Activated T-cell treated with anti-CD3 and anti-CD28 coated beads, Interleukin-2, amount 50 U/mL, for 72 hours (primary cell): Measurements from ENCODE around the gene CCDC110. TPM values are rescaled to one million over a fixed set of nuclear protein-coding genes. Genes with fewer than 3 reads are reported as not detected.

Source experiments
- ATAC-seq, 2 donors: fragments of 150-1000 bp; cut with Tn5 transposase; replicated peaks in 1 of 2; 2 replicates each; pipeline ENCODE4 v1.10.0; 2021; ENCODE audit warnings: moderate library complexity in 2 of 2, mild to moderate bottlenecking in 1 of 2
- DNase-seq, 2 donors: peaks; one replicate each; pipeline ENCODE4 v3.0.0; 2021 to 2022; ENCODE audit warnings: mixed read lengths in 1 of 2
- H3K27ac Mint-ChIP-seq: one replicate; pipeline ENCODE4 v1.8.0; 2022; ENCODE audit warnings: mild to moderate bottlenecking, moderate library complexity, mixed read lengths
- H3K27me3 Mint-ChIP-seq: one replicate; pipeline ENCODE4 v1.8.0; 2022; ENCODE audit warnings: low read depth, mixed read lengths
- H3K36me3 Mint-ChIP-seq, 2 donors: one replicate each; pipeline ENCODE4 v1.8.0; 2022; ENCODE audit warnings: mixed read lengths in 2 of 2, mild to moderate bottlenecking in 1 of 2; ENCODE audit not compliant: insufficient read depth in 2 of 2
- H3K4me1 Mint-ChIP-seq: one replicate; pipeline ENCODE4 v1.8.0; 2022; ENCODE audit warnings: low read depth, mixed read lengths
- H3K4me3 Mint-ChIP-seq, 2 donors: one replicate each; pipeline ENCODE4 v1.8.0; 2022; ENCODE audit warnings: mild to moderate bottlenecking in 2 of 2, mixed read lengths in 2 of 2, moderate library complexity in 2 of 2
- H3K9me3 Mint-ChIP-seq, 2 donors: one replicate each; pipeline ENCODE4 v1.8.0; 2022; ENCODE audit warnings: mixed read lengths in 2 of 2
- total RNA-seq, 2 donors: library from RNA; stranded (reverse); gene quantifications; one replicate each; pipeline ENCODE4 v1.2.3, GENCODE V29; 2022

CCDC110 gene
- total RNA-seq, 2 donors from 2014 or later = 0.19 to 1.2 TPM

DNA sequence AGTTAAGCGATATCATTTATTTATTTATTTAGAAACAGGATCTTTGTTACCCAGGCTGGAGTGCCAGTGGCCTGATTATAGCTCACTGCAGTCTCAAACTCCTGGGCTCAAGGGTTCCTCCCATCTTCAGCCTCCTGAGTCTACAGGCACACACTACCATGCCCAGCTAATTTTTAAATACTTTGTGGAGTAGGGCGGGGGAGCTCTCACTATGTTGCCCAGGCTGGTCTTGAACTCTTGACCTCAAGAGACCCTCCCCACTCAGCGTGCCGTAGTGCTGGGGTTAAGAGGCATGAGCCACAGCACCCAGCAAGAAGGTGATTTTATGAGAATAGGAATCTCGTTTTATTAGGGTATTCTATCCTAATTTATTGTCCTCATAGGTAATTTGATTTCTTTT is 41.9 kb downstream of the CCDC110 start:
- Mint-ChIP-seq H3K4me3 (no peak overlapping the region), H3K27me3 (peaks cover 10% of the 10 kb centered on the region), H3K27ac (no peak overlapping the region), H3K4me1 (peaks cover 14% of the 10 kb centered on the region), H3K36me3 (peaks cover 0 to 5% of the 10 kb centered on the region in 2 donors), H3K9me3 (no peaks in the 10 kb centered on the region)
- DNase-seq (no peak), ATAC-seq (no peak)

DNA sequence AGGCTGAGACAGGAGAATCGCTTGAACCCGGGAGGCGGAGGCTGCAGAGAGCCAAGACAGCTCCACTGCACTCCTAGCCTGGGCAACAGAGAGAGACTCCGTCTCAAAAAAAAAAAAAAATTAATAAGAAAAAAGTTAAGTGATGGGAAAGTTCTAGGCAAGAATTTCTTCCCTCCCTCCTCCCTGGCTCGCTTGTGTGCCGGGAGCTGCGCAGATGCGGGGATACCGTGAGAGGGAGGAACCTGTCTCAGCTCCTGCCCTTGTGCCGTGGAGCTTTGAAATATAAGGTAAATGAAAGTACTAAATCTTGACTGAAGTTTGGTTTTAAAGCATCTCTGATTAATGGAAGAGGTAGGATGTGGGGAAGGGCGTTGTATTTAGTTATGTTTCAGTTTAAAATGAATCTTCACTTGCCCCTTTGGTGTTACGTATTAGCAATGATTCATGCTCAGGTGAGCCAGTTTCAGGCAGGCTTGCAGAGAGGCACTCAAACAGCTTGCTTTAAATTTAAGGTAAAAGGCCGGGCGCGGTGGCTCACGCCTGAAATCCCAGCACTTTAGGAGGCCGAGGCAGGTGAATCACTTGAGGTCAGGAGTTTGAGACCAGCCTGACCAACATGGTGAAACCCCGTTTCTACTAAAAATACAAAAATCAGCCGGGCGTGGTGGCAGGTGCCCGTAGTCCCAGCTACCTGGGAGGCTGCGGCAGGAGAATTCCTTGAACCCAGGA is 44.4 kb downstream of the CCDC110 start:
- Mint-ChIP-seq H3K4me3 (peak overlapping the region; percentile 3 to 17), H3K4me1 (peaks cover 28% of the 10 kb centered on the region), H3K9me3 (no peaks in the 10 kb centered on the region), H3K27ac (no peak overlapping the region), H3K27me3 (peaks cover 10% of the 10 kb centered on the region), H3K36me3 (peaks cover 0 to 5% of the 10 kb centered on the region in 2 donors)
- DNase-seq (no peak), ATAC-seq (no peak)

DNA sequence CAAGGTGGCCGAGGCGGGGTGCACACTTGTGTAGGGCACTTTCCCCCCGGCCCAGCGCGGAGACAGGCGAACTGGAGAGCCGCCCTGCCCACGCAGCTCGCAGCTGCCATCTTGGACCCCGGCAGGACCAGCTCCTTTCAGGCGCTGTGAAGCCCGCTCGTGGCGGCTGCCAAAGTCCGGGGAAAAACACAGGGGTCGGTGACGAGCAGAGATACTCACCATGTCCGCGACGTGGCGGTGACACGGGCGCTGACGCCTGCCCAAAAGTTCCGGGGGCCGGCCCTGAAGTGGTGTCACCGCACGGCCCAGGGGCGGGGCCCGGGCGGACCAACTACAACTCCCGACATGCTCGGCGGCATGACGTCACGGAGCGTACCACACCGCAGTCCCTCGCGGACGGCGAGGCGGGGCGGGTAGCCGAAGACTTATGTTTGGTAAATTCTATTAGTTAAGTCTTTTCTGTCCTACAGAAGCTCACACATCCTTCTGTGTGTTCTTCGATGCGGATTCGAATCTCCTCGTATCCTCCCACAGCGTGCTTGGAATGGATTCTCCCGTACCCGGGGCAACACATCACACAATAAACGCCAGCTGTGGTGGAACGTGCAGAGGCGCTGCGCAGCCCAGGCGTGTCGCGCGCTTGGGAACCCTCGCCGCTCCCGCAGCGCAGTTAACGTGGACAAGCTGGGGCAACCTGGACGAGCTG is 45.7 kb downstream of the CCDC110 start, which contains the start of gene UFSP2:
Gene UFSP2 (minus strand): TSS at position 318 of the 706 bp plus-strand sequence. CDS start 96 bp downstream, at position 222.
- peak; percentile 86 to 93 for DNase-seq
- Mint-ChIP-seq H3K27ac (peak within 1 kb of the TSS; percentile 95), H3K4me1 (peaks cover 28% of the 10 kb centered on the region), H3K9me3 (no peaks in the 10 kb centered on the region), H3K36me3 (peaks cover 0 to 8% of the 10 kb centered on the region in 2 donors), H3K4me3 (peak within 1 kb of the TSS; percentile 87 to 88), H3K27me3 (no peaks in the 10 kb centered on the region)
- ATAC-seq = peak; percentile 94

DNA sequence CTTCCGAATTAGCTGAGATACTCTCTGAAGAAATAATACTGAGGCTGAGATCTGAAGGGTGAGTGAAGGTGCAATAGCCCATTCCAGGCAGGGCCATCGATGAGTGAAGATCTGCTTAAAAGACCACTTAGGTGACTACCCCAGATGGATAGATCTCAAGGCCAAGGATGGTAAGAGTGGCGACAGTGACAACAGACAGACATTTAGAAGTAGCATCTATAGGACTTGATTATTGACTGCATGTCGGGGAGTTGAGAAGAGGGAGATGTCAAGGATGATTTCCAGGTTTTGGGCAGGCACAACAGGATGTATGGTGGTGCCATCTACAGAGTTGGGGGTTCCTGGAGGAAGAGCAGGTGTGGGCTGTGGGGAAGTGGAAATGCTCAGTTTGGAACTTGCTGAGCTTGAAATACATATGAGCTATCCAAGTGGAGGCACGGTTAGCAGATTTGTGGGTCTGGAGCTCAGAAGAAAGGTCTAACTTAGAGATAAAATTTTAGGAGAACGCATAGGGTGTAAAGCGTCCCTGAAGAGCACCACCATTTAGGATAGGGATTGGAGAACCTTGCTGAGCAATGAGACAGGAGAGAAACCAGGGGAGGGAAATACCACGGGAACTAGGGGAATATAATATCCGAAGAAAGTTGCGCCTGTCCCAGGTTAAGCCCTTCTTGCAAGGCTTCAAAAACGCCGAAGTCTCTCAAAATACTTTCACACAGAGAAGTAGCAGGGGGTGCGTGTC is 46.5 kb downstream of the CCDC110 start:
- Mint-ChIP-seq H3K27me3 (no peaks in the 10 kb centered on the region), H3K9me3 (no peaks in the 10 kb centered on the region), H3K4me3 (peak overlapping the region; percentile 87 to 88), H3K36me3 (peaks cover 0 to 8% of the 10 kb centered on the region in 2 donors), H3K27ac (peak overlapping the region; percentile 95), H3K4me1 (peaks cover 28% of the 10 kb centered on the region)
- ATAC-seq = peak; percentile 1
- peak in 1 of 2 donors; percentile 6 for DNase-seq

DNA sequence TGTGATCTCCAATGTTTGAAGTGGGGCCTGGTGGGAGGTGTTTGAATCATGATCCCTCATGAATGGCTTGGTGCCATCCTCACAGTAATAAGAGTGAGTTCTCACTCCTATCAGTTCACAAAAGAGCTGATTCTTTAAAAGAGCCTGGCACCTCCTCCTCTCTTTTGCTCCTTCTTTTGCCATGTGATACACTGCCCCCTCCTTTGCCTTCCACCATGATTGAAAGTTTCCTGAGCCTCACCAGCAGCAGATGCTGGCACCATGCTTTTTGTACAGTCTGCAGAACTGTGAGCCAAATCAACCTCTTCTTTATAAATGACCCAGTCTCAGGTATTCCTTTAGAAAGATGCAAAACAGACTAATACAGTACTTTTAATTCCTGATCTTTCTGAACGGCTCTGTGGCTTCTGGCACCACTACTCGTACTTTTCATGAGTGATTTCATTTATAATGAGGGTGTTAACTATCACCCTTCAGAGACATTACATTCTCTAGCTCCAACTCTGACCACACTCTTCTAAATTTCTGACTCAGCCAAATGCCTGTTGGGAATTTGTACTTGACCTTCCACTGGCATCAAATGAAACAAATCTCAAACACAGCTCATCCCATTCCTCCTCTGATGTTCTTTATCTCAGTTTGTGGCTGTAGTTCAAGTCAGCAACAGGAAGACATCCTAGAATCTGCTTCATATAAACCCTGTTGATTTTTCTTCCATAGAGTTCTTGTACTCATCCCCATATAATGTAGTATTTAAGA is 50.0 kb downstream of the CCDC110 start:
- no peak overlapping the region for H3K4me3 Mint-ChIP-seq
- H3K27me3 Mint-ChIP-seq = no peaks in the 10 kb centered on the region
- H3K9me3 Mint-ChIP-seq = no peaks in the 10 kb centered on the region
- H3K27ac Mint-ChIP-seq = peak overlapping the region; percentile 13
- DNase-seq = no peak
- H3K36me3 Mint-ChIP-seq = peaks cover 6 to 11% of the 10 kb centered on the region in 2 donors
- H3K4me1 Mint-ChIP-seq = peaks cover 23% of the 10 kb centered on the region
- no peak for ATAC-seq

DNA sequence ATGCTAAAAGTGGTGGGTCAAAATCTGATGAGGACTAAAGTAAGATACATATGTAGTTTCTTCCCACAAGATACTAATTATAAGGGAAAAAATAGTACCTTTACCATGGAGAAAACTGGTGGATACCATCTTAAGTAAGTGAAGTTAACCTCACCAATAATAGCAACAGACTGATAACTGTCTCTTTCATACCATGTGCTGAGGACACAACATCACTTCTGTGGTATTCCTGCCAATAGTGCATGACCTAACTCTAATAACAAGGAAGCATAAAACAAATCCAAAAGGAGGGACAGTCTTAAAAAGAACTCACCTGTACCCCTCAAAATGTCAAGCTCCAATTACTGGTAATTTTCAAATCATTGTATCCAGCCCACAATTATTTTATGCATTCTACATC is 54.6 kb downstream of the CCDC110 start:
- ATAC-seq (no peak), DNase-seq (no peak)
- H3K27me3 Mint-ChIP-seq = no peaks in the 10 kb centered on the region
- H3K36me3 Mint-ChIP-seq = peaks cover 6 to 8% of the 10 kb centered on the region in 2 donors
- no peaks in the 10 kb centered on the region for H3K9me3 Mint-ChIP-seq
- no peaks in the 10 kb centered on the region for H3K4me1 Mint-ChIP-seq
- no peak overlapping the region for H3K27ac Mint-ChIP-seq
- no peak overlapping the region for H3K4me3 Mint-ChIP-seq

DNA sequence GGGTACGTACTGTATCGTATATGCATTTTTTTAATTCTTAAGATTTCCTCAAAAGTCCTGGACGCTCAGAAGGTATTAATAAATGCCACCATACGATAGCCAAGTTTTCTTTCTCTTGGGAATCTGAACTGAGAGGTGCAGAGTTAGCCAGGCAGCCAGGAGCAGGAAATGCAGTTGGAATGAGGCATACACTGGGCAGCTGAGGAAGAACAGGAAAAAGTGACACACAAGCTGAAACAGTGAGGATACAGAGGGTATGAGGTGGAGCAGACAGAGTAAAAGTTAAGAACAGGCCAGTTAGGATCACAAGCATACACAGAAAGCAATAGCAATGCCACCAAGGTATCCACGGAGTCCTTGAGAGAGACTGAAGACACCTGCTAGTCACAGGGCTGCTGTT is 59.1 kb downstream of the CCDC110 start:
- ATAC-seq = no peak
- H3K36me3 Mint-ChIP-seq = peaks cover 5% of the 10 kb centered on the region in 2 donors
- H3K27ac Mint-ChIP-seq = no peak overlapping the region
- H3K4me1 Mint-ChIP-seq = no peaks in the 10 kb centered on the region
- no peaks in the 10 kb centered on the region for H3K27me3 Mint-ChIP-seq
- no peak overlapping the region for H3K4me3 Mint-ChIP-seq
- DNase-seq = no peak
- no peaks in the 10 kb centered on the region for H3K9me3 Mint-ChIP-seq

DNA sequence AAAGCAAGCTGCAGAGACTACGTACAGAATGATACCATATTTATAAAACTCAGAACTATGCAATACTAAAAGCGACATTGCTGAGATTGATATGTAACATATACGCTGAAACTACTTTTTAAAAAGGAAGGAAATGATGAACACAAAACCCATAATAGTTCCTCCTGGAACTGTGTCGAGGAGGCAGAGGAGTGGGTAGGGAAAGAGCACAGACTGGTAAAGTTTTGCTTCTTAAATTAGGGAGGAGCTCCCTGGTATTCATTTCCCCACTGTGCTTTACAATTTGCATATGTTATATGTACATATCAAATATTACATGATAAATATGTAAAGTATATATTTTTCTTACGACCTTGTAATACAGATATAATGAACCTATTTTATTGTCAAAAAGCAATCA is 59.7 kb downstream of the CCDC110 start:
- ATAC-seq (no peak), DNase-seq (no peak)
- H3K27ac Mint-ChIP-seq = no peak overlapping the region
- H3K4me3 Mint-ChIP-seq = no peak overlapping the region
- no peaks in the 10 kb centered on the region for H3K27me3 Mint-ChIP-seq
- H3K4me1 Mint-ChIP-seq = no peaks in the 10 kb centered on the region
- peaks cover 3 to 5% of the 10 kb centered on the region in 2 donors for H3K36me3 Mint-ChIP-seq
- H3K9me3 Mint-ChIP-seq = no peaks in the 10 kb centered on the region

DNA sequence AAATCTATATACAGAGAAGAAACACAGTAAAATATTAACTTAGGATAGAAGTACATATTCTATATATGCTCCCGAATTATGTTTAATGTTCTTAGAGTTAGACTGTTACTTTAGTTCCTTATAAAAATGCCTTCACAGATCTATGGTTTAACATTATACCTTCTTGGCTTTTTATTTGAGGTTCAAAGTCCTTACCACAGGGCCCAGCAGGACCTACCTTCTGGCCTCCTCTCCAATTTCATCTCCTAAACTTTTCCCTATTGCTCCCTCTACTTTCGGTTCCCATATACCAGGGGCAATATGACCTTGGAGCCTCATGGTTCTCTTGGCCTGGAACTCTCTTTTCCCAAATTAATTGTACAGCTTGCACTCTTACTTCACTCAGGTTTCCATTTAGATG is 63.1 kb downstream of the CCDC110 start:
- no peak for DNase-seq
- Mint-ChIP-seq H3K9me3 (no peaks in the 10 kb centered on the region), H3K36me3 (peaks cover 3 to 4% of the 10 kb centered on the region in 2 donors), H3K4me3 (no peak overlapping the region), H3K27ac (no peak overlapping the region), H3K4me1 (peaks cover 9% of the 10 kb centered on the region), H3K27me3 (no peaks in the 10 kb centered on the region)
- ATAC-seq = no peak

DNA sequence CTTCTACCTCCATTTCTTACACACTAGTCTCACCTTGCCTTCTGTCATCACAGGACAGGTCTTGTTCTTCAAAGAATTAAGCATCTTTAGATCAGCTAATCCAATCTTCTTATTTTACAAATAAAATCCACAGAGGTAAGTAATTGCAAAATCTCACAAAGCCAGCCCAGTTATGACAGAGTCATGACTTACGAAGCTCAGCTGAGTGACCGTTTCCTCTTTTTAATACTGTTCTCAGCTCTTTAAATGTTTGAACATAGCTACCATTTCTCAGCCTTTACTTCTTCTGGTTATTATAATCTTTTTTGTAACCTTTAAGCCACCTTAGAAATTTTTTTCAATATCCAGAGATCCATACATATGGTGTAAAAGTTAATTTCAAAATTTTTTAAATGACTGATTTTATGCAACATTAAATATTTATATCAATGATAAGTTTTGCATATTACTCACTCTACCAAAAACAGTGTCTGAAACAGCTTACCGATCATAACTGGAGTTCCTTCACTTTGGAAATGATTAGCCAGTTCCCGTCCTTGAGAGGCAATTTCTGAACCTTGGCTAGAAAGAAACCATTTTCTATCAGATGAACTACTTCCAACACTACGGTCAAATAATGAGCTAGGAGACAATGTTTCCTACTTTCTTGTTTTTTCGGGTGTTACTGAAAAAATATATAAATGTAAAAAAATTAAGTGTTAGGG is 66.1 kb downstream of the CCDC110 start:
- peak in 1 of 2 donors; percentile 44 for ATAC-seq
- H3K9me3 Mint-ChIP-seq = no peaks in the 10 kb centered on the region

DNA sequence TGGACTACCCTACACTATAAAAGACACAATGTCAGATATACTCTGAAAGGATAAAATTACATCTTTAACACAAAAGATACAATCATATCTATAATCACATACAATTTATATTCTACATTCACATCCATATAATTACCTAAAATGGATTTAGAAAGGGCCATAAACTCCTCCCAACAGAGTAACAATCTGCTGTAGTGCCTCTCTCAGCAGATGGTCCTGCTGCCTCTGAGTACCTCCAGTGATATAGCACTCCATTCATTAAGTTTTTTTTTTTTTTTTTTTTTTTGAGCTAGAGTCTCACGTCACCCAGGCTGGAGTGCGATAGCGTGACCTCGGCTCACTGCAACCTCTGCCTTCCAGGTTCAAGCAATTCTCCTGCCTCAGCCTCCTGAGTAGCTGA is 67.5 kb downstream of the CCDC110 start:
- Mint-ChIP-seq H3K9me3 (no peaks in the 10 kb centered on the region), H3K4me1 (peaks cover 9% of the 10 kb centered on the region), H3K27me3 (no peaks in the 10 kb centered on the region), H3K4me3 (no peak overlapping the region), H3K36me3 (peaks cover 0 to 12% of the 10 kb centered on the region in 2 donors), H3K27ac (no peak overlapping the region)
- ATAC-seq (no peak), DNase-seq (no peak)

More for the DNA sequence above, 66.1 kb downstream of the CCDC110 start:
- H3K27ac Mint-ChIP-seq = peak overlapping the region; percentile 72
- DNase-seq = no peak
- peaks cover 3 to 7% of the 10 kb centered on the region in 2 donors for H3K36me3 Mint-ChIP-seq
- H3K4me3 Mint-ChIP-seq = no peak overlapping the region
- peaks cover 9% of the 10 kb centered on the region for H3K4me1 Mint-ChIP-seq
- no peaks in the 10 kb centered on the region for H3K27me3 Mint-ChIP-seq

DNA sequence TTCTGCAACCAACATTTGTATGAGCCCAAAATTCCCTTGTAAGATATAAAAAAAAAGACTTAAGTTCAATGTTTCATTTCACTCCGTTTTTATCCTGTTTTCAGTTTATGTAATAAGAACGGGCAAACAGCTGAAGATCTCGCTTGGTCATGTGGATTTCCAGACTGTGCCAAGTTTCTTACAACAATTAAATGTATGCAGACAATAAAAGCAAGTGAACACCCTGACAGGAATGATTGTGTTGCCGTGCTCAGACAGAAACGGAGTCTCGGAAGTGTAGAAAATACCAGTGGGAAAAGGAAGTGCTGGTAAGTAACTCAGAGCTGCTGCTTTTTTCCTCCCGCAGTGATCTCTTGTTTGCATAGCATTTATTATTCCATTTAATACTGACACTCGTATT is 72.1 kb downstream of the CCDC110 start:
- DNase-seq (no peak), ATAC-seq (no peak)
- Mint-ChIP-seq H3K36me3 (peaks cover 2 to 12% of the 10 kb centered on the region in 2 donors), H3K9me3 (no peaks in the 10 kb centered on the region), H3K4me3 (peak overlapping the region in 1 of 2 donors; percentile 45), H3K27me3 (no peaks in the 10 kb centered on the region), H3K27ac (peak overlapping the region; percentile 39), H3K4me1 (peaks cover 23% of the 10 kb centered on the region)
